ENCODE measurements around the gene CYP8B1.

GRCh38 chr3:42864321-42864950, 11.2 kb downstream of the CYP8B1 start:
- TF ChIP-seq, protein P1, sequence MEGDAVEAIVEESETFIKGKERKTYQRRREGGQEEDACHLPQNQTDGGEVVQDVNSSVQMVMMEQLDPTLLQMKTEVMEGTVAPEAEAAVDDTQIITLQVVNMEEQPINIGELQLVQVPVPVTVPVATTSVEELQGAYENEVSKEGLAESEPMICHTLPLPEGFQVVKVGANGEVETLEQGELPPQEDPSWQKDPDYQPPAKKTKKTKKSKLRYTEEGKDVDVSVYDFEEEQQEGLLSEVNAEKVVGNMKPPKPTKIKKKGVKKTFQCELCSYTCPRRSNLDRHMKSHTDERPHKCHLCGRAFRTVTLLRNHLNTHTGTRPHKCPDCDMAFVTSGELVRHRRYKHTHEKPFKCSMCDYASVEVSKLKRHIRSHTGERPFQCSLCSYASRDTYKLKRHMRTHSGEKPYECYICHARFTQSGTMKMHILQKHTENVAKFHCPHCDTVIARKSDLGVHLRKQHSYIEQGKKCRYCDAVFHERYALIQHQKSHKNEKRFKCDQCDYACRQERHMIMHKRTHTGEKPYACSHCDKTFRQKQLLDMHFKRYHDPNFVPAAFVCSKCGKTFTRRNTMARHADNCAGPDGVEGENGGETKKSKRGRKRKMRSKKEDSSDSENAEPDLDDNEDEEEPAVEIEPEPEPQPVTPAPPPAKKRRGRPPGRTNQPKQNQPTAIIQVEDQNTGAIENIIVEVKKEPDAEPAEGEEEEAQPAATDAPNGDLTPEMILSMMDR (IDR thresholded peaks at IDR 0.05; ENCODE audit: low read depth, low read length, poor library complexity, severe bottlenecking), result no peak
- TF ChIP-seq EZH2phosphoT487 (IDR thresholded peaks at IDR 0.05; ENCODE audit: borderline replicate concordance, low read length), result no peak

Data from DOHH2 (cell line).